Left kidney (tissue), 2 donors: ENCODE measurements around the gene FYB1. TPM values are rescaled to one million over a fixed set of nuclear protein-coding genes. Genes with fewer than 3 reads are reported as not detected.

Source experiments
- DNase-seq: peaks from one replicate; pipeline ENCODE4 v3.0.0-alpha.2; 2013
- polyA plus RNA-seq: library from polyadenylated mRNA; unstranded; fragments of 120-200 nt; gene quantifications from one replicate; pipeline ENCODE4 v1.2.1, GENCODE V29; 2013; ENCODE audit not compliant: insufficient read length

FYB1 gene
- polyA plus RNA-seq, 1 donor: 4.7 TPM

DNA sequence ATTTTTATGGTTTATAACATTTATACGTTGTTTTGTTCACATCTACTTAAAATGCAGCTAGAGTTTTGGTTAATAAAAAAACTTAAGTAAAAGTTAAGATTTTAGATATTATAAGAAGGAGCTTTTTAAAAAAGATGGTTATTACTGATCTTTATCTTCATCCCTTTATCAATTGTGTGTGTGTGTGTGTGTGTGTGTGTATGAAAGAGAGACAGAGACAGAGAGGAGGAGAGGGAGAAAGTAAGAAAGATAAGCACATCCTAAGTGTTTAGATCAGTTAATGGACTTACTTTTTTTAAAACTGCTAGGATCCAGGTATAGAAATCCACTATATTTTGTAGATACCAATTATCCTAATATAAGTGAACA, 99.3 kb downstream of the FYB1 start:
- no peak for DNase-seq

DNA sequence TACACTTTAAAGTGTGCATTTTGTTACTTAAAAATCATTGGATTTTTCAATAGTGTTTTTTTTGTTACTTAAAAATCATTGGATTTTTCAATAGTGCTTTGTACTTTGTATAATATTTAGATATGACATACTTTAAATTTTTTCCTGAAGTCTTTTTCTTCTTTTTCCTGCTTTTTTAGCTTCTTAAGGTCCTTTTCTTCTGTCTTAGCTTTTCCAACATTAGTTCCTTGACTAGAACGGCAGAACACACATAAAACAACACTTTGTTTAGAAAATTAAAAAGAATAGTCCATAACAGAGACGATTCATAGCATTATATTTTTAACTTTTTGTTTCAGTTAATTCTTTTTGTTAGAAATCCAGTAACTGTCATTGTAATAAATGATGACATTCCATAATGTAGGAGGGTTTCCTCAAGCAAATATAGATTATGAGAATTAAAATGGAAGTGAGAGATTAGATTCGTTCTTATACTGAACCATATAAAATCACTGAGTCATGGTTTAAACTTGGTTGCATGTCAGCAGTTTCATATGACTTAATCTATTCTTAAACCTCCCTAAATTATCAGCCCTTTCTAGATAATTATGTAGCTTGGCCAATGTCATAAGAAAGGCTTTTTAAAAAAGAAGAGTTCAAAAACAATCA, 99.8 kb downstream of the FYB1 start:
- no peak for DNase-seq

DNA sequence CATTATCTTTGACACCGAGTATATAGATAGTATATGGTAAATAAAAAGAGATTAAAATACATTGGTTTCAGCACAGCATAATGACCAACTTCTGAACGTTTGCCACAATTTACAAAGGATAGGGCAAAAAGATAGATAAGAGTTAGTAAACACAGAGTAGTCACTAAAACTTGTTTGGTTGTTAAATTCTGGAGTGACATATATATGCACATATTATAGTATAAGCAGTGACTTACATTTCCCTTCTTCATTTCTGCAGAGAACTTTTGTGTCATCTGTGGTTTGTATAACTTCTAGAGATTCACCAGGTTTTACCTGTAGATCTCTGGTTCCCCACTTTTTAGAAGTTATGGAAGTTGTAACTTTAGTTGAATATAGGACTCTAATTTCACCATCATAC, 100.7 kb downstream of the FYB1 start:
- DNase-seq: no peak

DNA sequence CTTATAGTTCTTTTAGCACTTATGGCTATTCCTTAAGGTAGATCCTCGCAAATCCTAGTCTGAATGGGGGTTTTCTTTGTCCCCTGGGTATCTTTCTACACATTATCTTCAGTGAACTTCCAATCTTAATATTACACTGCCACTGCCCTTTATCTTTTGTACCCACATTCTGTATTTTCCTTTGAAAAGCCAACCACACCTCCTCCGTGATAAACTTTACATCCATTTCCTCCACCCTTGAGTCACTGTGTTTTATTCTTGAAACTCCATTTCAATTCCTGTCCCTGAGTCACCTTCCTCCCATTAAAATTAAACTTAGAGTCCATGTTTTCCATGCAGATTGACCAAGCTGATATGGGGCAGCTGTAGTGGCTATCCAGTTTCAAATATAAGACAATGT, 102.0 kb downstream of the FYB1 start:
- no peak for DNase-seq

DNA sequence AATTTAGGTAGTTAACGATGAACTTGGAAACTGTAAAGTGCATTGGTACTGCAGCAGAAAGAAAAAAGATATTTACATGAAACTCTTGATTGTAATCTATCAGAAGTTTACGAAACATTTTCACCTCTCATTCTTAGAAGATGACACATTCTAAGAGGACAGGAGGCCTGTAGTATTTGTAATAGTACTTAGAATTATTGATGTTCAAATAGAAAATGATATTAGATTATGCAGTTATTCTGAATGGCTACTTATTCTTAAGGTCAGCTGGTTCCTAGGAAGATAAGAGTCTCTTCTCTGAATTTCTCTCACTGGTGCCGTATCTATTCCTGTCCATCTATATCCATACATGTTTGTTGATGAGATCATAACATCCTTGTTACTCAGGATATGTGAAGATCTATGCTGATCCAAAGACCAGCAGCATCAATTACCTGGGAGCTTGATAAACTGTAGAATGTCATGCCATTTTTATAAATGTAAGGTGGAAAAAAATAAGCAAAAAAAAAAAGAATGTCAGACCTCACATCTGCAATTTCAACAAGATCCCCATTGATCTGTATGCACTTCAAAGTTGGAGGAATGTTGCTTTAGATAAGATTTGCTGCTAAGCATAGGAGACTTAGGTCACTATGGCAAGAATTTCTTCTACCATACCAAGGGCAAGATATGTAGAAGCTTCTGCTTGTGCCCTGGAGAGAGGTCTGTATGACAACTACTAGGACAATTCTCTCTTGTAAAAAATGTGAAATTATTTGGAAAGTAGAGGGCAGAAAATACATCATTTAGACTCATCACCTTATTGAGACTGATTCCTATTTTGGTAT, 102.8 kb downstream of the FYB1 start:
- no peak for DNase-seq

DNA sequence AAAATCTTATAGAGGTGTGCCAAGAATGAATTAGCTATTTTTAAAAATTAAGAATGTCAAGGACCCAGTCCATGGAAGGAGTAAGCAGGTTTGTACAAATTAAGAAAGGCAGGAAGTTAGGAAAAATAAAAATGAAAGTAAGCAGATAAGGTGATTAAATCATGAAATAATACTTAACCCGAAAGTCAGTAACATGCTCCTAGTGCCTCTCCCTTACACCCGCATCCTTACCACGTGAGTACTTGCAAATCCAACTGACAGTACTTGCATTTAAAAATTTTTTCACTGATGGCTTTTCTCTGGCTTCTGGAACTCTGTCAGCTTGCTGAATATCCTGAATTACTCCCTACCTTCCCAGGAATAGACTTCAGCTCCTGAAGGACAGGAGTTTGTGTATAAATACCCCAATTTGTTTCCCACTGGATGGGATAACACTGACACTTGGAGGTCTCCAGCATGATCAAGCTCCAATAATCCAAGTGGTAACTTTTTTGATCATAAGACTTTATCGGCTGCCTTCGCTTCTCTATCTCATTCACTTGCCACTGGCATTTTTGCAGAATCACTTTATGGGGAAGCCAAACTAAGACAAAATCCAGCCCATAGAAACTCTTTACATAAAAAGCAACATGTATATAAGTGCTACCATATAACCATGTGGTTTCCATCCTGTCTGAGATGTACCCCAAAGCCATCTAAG, 103.6 kb downstream of the FYB1 start:
- DNase-seq: no peak

DNA sequence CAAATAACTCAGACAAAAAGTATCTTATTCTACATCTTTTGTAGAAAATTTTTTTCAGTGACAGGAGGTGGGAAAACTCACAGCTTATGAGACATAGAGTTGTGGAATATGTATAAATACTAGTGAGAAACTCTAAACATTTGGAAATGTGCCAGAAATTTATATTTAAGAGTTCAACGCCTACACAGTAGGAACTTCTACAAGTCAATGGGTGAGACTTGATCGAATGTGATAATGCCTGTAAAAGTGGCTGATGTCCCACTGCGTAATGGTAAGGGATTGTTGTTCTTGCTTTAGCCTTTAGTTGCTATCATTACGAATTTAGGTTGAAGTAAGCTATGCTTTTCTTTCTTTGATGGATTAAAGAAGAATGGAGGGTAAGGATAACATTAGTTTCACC, 105.2 kb downstream of the FYB1 start:
- DNase-seq: no peak

DNA sequence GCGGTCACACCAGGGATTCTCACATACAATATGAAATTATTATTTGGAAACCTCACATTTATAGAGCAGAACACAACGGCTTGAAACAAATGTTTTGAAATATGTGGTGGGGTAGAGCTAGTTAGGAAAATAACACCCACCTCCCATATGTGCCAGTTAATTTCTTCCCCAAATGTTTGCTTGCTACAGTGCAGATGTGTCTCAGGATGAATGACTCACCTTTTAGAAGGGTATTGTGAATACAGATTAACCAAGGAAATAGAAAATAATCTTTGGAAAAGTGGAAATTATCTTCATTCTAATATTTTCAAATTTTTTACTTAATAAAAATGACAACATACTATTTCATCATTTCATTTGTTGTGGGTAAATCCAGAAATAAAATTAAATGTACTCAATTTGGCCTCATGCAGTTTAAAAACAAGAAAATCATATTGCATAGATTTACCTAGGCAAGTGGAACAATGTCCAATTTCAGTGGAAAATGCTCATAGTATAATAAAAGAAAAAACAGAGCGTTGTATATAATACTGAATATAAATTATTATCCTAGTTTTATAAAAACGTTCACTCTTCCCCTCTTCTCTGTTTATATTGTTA, 105.9 kb downstream of the FYB1 start:
- DNase-seq: no peak

DNA sequence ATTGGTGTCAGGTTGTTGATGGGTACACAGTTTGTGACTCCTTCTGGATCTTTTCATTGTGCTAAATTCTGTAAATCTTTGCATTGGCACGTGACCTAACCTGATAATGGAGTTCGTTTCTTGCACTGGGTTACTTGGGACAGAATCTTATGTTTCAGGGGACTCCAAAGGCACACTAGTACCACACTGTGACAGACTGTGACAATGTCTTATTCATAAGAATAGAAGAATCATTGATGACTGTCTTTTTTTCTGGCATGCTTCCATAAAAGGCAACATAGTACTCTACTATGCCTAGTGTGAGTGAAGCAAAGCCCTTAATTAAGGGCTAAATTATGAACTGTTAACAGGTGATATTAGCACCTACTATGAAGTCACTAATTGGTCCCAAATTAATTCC, 109.8 kb downstream of the FYB1 start:
- no peak for DNase-seq

DNA sequence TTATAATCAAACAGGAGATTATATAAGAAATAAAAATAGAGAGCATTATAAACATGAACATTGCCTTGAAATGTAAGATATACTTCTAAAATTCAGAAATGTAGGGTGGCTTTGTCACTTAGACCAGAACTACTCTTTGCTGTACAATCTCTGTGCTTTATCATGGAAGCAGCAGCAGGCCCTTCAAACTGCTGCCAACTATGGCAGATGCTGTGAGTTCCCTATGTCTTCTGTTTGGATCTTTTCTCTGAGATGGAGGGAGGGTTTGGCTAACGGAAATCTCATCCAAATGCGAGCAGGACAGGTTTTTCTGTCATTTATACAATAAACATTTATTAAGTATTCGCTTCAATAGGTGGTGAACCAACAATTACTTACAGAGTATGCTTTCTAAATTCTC, 110.4 kb downstream of the FYB1 start:
- DNase-seq: no peak

DNA sequence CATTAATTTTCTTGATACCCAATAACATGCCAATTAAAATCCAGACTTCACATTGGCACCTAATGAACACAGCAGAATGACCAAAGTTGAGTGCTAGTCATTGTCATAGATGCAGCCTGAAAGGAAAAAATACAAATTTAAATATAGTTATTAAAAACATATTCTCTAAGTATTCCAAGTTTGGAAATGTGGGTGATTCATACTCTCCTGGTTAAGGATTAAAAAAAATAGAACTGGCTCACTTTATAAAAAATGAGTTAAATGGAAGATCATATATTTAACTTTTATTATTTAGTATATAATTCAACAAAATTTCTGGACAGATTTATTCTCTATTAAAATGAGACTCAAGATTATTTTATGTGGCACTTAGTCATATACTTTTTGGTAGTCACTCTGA, 112.0 kb downstream of the FYB1 start:
- DNase-seq: no peak

DNA sequence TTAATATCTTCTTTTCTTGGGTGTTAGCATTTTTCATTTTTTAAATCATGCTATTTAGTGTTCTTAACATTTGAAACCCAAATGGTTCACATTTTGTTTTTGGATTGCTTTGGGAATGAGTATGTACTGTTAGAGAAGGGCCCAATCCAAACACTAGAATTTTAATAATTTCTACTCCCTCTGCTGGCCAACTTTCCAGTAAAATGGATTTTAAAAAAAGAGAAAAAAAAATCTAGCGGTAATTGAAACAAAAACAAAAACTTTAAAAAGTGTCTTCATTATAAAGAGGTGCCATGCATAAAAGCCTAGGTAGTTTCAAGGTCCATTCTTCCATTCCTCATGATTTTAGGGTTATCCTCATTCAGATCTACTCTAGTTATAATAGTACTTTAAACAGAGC, 113.0 kb downstream of the FYB1 start:
- no peak for DNase-seq

DNA sequence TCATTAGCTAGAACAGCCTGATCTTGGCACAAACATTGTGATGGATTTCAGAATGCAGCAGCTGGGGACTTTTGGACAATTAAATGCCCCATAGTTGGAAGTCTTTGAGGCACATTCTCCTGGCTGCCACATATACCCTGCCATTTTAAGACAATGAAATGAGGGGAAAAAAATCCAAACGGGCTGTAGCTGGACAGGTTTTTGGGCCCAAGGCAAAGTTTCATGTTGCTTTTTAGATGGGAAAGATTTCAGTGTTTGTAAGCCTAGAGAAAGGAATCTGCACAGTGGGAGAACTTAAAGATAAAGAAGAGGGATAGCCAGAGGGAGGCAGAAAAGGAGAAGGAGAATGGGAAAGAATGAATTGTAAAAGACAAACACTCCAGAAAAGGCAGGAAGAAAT, 115.1 kb downstream of the FYB1 start:
- DNase-seq: no peak

DNA sequence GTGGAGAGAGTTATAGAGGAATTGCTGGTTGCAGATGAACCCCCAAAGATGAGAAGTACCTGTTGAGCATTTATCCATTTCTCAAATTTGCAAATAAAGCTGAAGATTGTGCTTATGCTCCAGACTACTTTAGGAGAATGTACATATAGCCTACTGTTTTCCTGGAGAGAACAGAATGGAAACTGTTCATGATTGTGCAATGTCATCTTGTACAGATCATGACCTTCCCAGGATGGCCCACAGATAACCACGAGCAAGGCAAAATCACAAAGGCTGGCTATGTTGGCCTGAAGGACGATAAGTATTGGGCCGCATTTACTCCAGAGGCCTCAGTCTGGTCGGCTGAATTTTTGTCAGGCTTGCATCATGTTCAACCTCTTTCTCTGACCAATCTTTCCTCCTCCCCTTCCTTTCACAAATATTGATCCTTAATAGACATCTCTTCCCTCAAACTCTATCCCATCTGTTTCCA, 116.6 kb downstream of the FYB1 start:
- no peak for DNase-seq

DNA sequence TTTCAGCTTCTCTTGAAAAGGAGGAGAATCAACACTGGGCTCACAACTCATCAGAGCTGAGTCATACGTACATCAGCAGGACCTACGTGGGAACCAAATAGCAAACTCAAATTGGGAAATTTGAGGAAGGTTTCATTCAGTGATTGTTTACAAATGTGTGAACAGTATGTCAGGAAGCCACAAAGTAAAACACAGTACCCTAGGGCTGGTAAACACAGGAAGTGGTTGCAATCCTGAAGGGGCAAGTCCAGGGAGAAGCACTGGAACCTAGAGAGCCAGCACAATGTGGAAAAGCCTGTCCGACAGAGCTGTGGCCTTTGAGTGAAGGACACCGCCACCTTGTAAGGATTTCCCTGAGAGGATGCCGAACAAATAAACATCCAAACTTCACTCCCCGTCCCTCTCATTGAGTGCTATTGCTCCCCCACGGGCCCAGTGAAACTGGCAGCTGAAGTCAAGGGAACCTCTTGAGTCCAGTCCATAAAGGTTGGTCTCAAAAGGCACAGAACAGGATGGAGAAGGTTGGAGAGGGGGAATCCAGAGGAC, 118.4 kb downstream of the FYB1 start:
- DNase-seq: no peak

DNA sequence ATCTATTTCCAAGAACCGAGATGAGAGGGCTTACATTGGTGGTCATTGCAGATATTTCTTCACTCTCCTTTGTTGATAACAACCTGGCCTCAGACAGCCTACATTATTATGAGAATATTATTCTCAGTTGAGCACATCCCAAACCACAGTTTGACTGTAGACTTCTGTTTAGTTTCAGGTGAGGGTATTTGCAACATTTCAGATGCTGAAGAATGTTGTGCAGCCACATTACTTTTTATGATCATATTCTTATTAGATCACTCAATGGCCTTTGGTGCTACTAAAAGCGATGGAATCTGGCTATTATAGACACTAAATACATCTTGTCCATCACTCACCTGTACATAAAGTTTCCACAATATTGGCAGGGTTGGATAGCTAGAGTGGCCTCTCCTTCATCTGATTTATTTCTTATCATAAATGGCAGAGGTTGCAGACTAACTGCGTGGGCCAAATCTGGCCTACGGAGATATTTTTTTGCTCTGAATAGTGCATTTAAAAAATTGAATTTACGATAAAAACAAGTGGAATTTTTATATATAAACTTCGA, 119.0 kb downstream of the FYB1 start:
- DNase-seq: no peak

DNA sequence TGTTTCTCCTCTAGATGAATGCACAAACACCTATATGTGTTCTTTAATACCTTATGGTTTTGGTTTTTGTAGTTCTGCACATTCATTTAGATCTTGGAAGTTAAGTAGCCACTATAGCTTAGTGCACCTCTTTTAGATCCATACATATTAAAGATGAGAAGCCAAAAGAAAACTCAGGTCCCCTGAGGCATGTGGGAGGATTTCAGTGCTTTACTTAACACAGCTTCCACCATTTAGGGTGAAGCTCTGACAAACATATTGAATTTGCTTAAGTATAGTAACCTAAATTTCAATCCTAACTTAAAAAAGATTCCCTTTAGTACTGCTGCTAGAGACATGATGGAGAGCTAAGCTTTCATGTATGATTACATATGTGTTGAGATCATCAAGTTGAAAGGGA, 119.5 kb downstream of the FYB1 start:
- no peak for DNase-seq

DNA sequence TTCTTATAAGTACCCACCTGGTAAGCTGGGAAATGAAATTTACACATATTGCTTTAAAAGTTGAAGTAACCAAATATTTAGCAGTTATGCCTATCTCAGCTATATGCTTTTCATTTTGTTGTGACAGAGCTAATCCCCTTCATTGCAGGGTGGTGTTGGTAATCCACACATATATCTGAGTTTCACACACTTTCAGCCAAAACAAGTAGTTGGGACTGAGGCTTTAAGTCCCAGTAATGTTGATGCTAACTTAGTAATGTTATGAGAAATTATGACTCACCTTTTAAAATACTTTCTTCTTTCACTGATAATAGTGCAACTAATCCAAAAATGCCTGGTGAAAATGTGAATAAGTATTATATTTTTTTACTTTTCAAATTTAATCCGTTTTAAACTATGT, 126.0 kb downstream of the FYB1 start:
- DNase-seq: no peak

DNA sequence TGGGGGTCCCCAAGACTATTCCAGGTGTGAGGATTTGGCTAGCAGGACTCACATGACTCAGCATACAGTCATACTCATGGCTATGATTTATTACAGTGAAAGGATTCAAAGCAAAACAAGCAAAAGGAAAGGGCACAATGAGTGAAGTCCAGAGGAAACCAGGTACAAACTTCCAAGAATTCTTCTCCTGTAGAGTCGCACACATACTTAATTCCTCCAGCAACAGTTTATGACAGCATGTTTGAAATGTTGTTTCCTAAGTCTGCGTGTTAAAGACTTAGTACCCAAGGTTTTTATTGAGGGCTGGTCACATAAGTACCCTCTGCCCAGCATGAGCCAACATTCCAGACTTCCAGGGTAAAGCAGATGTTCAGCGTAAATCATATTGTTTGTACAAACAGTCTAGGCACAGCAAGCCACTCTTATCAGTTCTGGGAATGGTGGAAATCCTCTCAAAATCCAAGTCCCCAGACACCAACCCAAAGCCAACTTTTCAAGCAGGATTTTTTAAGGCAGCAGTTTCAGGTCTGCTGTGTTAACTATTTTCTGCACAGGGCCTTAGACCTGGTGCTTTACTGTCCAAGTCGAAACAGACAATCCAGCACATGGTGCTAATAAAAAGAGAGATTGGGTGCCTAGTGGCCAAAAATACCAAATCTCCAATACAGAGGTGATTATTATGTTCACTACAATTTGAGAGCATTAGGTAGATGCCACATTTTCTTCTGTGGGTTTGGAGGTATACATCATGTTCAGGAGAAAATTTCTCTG, 126.6 kb downstream of the FYB1 start:
- DNase-seq: no peak

DNA sequence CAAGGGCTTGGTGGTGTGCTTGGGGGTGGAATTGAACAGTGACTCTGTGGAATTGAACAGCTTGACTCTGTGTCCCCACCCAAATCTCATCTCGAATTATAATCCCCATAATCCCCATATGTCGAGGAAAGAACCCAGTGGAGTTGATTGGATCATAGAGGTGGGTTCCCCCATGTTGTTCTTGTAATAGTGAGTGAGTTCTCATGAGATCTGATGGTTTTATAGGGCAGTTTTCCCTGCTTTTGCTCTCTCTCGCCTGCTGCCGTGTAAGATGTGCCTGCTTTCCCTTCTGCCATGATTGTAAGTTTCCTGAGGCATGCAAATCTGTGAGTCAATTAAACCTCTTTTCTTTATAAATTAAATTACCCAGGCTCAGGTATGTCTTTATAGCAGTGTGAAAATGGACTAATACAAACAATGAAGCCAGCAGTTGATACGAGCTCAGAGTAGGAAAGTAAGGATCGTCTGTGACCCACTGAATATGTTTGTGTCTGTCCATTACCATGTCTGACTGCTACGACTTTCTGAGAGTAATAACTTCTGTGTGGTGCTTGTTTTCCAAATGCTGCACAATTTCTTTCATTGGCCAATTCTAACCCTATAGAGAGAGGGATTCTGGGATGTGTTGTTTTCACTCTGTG, 127.3 kb downstream of the FYB1 start:
- no peak for DNase-seq

DNA sequence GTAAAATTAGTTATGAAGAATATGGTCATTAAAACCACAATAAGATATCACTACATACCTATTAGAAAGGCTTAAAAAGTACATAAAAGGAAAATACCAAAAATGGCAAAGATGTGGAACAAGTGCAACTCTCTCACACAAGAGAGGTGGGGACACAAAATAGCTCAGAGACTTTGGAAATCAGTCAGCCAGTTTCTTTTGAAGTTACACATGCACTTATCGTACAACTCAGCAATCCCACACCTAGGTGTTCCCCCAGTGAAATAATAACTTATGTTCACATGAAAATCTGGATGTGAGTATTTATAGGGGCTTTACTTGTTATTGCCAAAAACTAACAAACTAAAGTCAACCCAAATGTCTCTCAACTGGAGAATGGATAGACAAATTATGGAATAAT, 135.4 kb downstream of the FYB1 start:
- no peak for DNase-seq
